PC-3 (cell line): ENCODE results near the gene KIF5C. TPM values are rescaled to one million over a fixed set of nuclear protein-coding genes. Genes with fewer than 3 reads are reported as not detected.
A peak's percentile ranks its signal among the peaks of the same experiment; 100 is the strongest.

ENCODE experiments used
- ATAC-seq: fragments of 200-7000 bp; cut with Tn5 transposase; 2 replicates; pipeline ENCODE4 v1.9.1; 2020; ENCODE audit warnings: mild to moderate bottlenecking, moderate library complexity
- BruUV-seq: library from RNA; stranded (reverse); fragments of 400-500 nt; replicated peaks from 2 replicates; lab custom pipeline; 2021; lab: Mats Ljungman, UMichigan
- CTCF ChIA-PET: fragments of 300-600 bp; sonication (Branson Sonifier 250); formaldehyde crosslinking; loops from one replicate; lab custom pipeline; 2022; ENCODE audit warnings: antibody characterized with exemption; lab: Charles Lee
- POLR2A ChIA-PET: fragments of 300-600 bp; sonication (Branson Sonifier 250); formaldehyde crosslinking; loops from one replicate; lab custom pipeline; 2022; ENCODE audit warnings: antibody characterized with exemption; ENCODE audit not compliant: unreplicated experiment; lab: Charles Lee
- DNase-seq: peaks from one replicate; pipeline ENCODE4 v3.0.0-alpha.2; 2015
- H2AFZ ChIP-seq: fragments of 300-600 bp; sonication (generic); 2 replicates; pipeline ENCODE4 v1.6.0; 2016; ENCODE audit warnings: antibody characterized with exemption, low read length
- H3F3A ChIP-seq: fragments of 300-600 bp; sonication (generic); one replicate; pipeline ENCODE4 v1.6.0; 2017; ENCODE audit warnings: antibody characterized with exemption, low read length, control low read depth, mild to moderate bottlenecking; ENCODE audit not compliant: unreplicated experiment
- H3K27ac ChIP-seq: fragments of 300-600 bp; sonication (generic); 2 replicates; pipeline ENCODE4 v1.5.1; 2016; ENCODE audit warnings: mild to moderate bottlenecking, low read length
- H3K27me3 ChIP-seq: fragments of 300-600 bp; sonication (generic); 2 replicates; pipeline ENCODE4 v1.6.1; 2016; ENCODE audit warnings: low read length, mixed read lengths
- H3K36me3 ChIP-seq: fragments of 300-600 bp; sonication (generic); 2 replicates; pipeline ENCODE4 v1.6.1; 2016; ENCODE audit warnings: low read depth, mixed run types, low read length, mixed read lengths
- H3K4me1 ChIP-seq: fragments of 300-600 bp; sonication (generic); 2 replicates; pipeline ENCODE4 v1.5.1; 2016; ENCODE audit warnings: low read length; ENCODE audit not compliant: insufficient read depth
- H3K4me2 ChIP-seq: fragments of 300-600 bp; sonication (generic); 2 replicates; pipeline ENCODE4 v1.6.0; 2016; ENCODE audit warnings: low read length
- H3K4me3 ChIP-seq: fragments of 300-600 bp; sonication (generic); 2 replicates; pipeline ENCODE4 v1.5.1; 2016; ENCODE audit warnings: mild to moderate bottlenecking, low read length, mixed read lengths
- H3K79me2 ChIP-seq: fragments of 300-600 bp; sonication (generic); 2 replicates; pipeline ENCODE4 v1.6.1; 2017; ENCODE audit warnings: low read length, mixed read lengths
- H3K9ac ChIP-seq: fragments of 300-600 bp; sonication (generic); 2 replicates; pipeline ENCODE4 v1.6.0; 2016; ENCODE audit warnings: mild to moderate bottlenecking, low read length
- H3K9me2 ChIP-seq: fragments of 300-600 bp; sonication (generic); replicated peaks from 2 replicates; pipeline ENCODE4 v1.6.1; 2016; ENCODE audit warnings: mixed run types, low read length, mixed read lengths
- H3K9me3 ChIP-seq: fragments of 300-600 bp; sonication (generic); 2 replicates; pipeline ENCODE4 v1.6.1; 2016; ENCODE audit warnings: low read length, mixed read lengths
- H4K20me1 ChIP-seq: fragments of 300-600 bp; sonication (generic); 2 replicates; pipeline ENCODE4 v1.6.1; 2016; ENCODE audit warnings: low read length, mixed read lengths
- CTCF ChIP-seq: fragments of 300-600 bp; sonication (generic); conservative IDR thresholded peaks from 2 replicates; pipeline ENCODE4 v1.5.1; 2017; ENCODE audit warnings: antibody characterized with exemption, low read depth, mild to moderate bottlenecking, low read length
- EZH2 ChIP-seq: fragments of 300-600 bp; sonication (generic); IDR thresholded peaks from one replicate; pipeline ENCODE4 v1.6.1; 2017; ENCODE audit warnings: antibody characterized with exemption, mild to moderate bottlenecking, low read length; ENCODE audit not compliant: unreplicated experiment
- EZH2phosphoT487 ChIP-seq: fragments of 300-600 bp; sonication (generic); IDR thresholded peaks from 2 replicates; pipeline ENCODE4 v1.6.1; 2018; ENCODE audit warnings: mild to moderate bottlenecking, antibody characterized with exemption, low read length, borderline replicate concordance
- intact Hi-C: fragments of 100-400 bp; cut with micrococcal nuclease; formaldehyde crosslinking; loops from 2 replicates; pipeline ENCODE4 v1.9.0; 2023
- total RNA-seq: library from RNA; depleted of rRNA; stranded (reverse); fragments of >200 nt; gene quantifications from 2 replicates; pipeline ENCODE4 v1.2.3, GENCODE V29; 2014

The KIF5C gene
- total RNA-seq, 1 experiment from 2014 or later = 4.0 TPM

- ATAC-seq (no peak), DNase-seq (peak; percentile 17)
- Histone ChIP-seq H2AFZ (peak overlapping the region; percentile 46; the same call in 1 of the 2 replicates), H4K20me1 (no peaks in the 10 kb centered on the region), H3K36me3 (no peaks in the 10 kb centered on the region), H3K9ac (no peak overlapping the region), H3F3A (no peaks in the 10 kb centered on the region), H3K27me3 (no peaks in the 10 kb centered on the region), H3K79me2 (no peaks in the 10 kb centered on the region), H3K4me3 (no peak overlapping the region), H3K9me2 (no peaks in the 10 kb centered on the region), H3K4me1 (no peaks in the 10 kb centered on the region), H3K9me3 (no peaks in the 10 kb centered on the region), H3K27ac (no peak overlapping the region), H3K4me2 (no peak overlapping the region)
- ChIA-PET POLR2A (no interaction called here), CTCF (interaction anchor here (0.6 kb wide), 1 partner anchor 9 kb away, joined by 4 read pairs; no protein-coding TSS in a partner anchor)
- intact Hi-C loops = no loop called here
- TF ChIP-seq EZH2phosphoT487 (no peak), CTCF (no peak), EZH2 (no peak)
- BruUV-seq = no TSS peak
Measured at GRCh38 chr2:148981324-148981723, 106.3 kb downstream of the KIF5C start.

GRCh38 chr2:148981781-148982180, 106.8 kb downstream of the KIF5C start:
- Histone ChIP-seq H3K4me3 (no peak overlapping the region), H3K4me2 (no peak overlapping the region), H4K20me1 (no peaks in the 10 kb centered on the region), H2AFZ (peak overlapping the region; percentile 46; the same call in 1 of the 2 replicates), H3K79me2 (no peaks in the 10 kb centered on the region), H3K9me2 (no peaks in the 10 kb centered on the region), H3K27me3 (no peaks in the 10 kb centered on the region), H3K9ac (no peak overlapping the region), H3K4me1 (no peaks in the 10 kb centered on the region), H3F3A (no peaks in the 10 kb centered on the region), H3K36me3 (no peaks in the 10 kb centered on the region), H3K27ac (no peak overlapping the region), H3K9me3 (no peaks in the 10 kb centered on the region)
- DNase-seq (no peak), ATAC-seq (no peak)
- intact Hi-C loops = no loop called here
- CTCF ChIA-PET = no interaction called here
- TF ChIP-seq EZH2 = no peak
- no peak for TF ChIP-seq CTCF
- no peak for TF ChIP-seq EZH2phosphoT487
- POLR2A ChIA-PET = no interaction called here
- no TSS peak for BruUV-seq

GRCh38 chr2:148982282-148982681, 107.3 kb downstream of the KIF5C start:
- ATAC-seq (no peak), DNase-seq (no peak)
- Histone ChIP-seq H3K79me2 (no peaks in the 10 kb centered on the region), H3K36me3 (no peaks in the 10 kb centered on the region), H3K4me1 (no peaks in the 10 kb centered on the region), H3K27ac (no peak overlapping the region), H3K9ac (no peak overlapping the region), H3K4me2 (no peak overlapping the region), H3K9me3 (no peaks in the 10 kb centered on the region), H3K27me3 (no peaks in the 10 kb centered on the region), H3K9me2 (no peaks in the 10 kb centered on the region), H2AFZ (no peak overlapping the region), H4K20me1 (no peaks in the 10 kb centered on the region), H3F3A (no peaks in the 10 kb centered on the region), H3K4me3 (no peak overlapping the region)
- no TSS peak for BruUV-seq
- POLR2A ChIA-PET = no interaction called here
- intact Hi-C loops = no loop called here
- CTCF ChIA-PET = no interaction called here
- TF ChIP-seq CTCF (no peak), EZH2 (no peak), EZH2phosphoT487 (no peak)
